Panc1 (cell line): Measurements from ENCODE around the gene ANKH. TPM values are rescaled to one million over a fixed set of nuclear protein-coding genes. Genes with fewer than 3 reads are reported as not detected.

Source experiments
- ATAC-seq: fragments of 200-7000 bp; cut with Tn5 transposase; 2 replicates; pipeline ENCODE4 v1.9.1; 2020; ENCODE audit warnings: mild to moderate bottlenecking, moderate library complexity
- BruUV-seq: library from RNA; stranded (reverse); fragments of 400-500 nt; replicated peaks from 2 replicates; lab custom pipeline; 2021; lab: Mats Ljungman, UMichigan
- CTCF ChIA-PET: fragments of 300-600 bp; sonication (Branson Sonifier 250); formaldehyde crosslinking; loops from one replicate; lab custom pipeline; 2022; ENCODE audit warnings: antibody characterized with exemption; lab: Charles Lee
- POLR2A ChIA-PET: fragments of 300-600 bp; sonication (Branson Sonifier 250); formaldehyde crosslinking; loops from one replicate; lab custom pipeline; 2022; ENCODE audit warnings: antibody characterized with exemption; lab: Charles Lee
- DNase-seq: peaks from one replicate; pipeline ENCODE4 v3.0.0-alpha.2; 2010; ENCODE audit warnings: low read depth, low spot score
- H3K27ac ChIP-seq: 2 replicates; pipeline ENCODE4 v1.5.1; 2011; ENCODE audit warnings: mild to moderate bottlenecking, low read length, inconsistent platforms
- H3K27me3 ChIP-seq: fragments of 200-500 bp; sonication (Bioruptor generic); 2 replicates; pipeline ENCODE4 v1.6.0; 2014; ENCODE audit warnings: low read length, inconsistent platforms; ENCODE audit not compliant: control insufficient read depth, insufficient read depth
- H3K36me3 ChIP-seq: fragments of 200-500 bp; sonication (Bioruptor generic); 2 replicates; pipeline ENCODE4 v1.5.1; 2014; ENCODE audit warnings: inconsistent platforms, mild to moderate bottlenecking, low read length, moderate library complexity; ENCODE audit not compliant: control insufficient read depth, insufficient read depth
- H3K4me1 ChIP-seq: 2 replicates; pipeline ENCODE4 v1.5.1; 2011; ENCODE audit warnings: inconsistent platforms, mild to moderate bottlenecking, low read length, moderate library complexity; ENCODE audit not compliant: control insufficient read depth, insufficient read depth
- H3K4me3 ChIP-seq, 2 experiments: 2 replicates each; pipeline ENCODE4 v1.5.1; 2011 to 2012; ENCODE audit warnings: low read depth in 2 of 2, low read length in 2 of 2, mild to moderate bottlenecking in 2 of 2, inconsistent platforms in 1 of 2, moderate library complexity in 1 of 2
- H3K9me3 ChIP-seq: fragments of 200-500 bp; sonication (Bioruptor generic); 2 replicates; pipeline ENCODE4 v1.5.1; 2014; ENCODE audit warnings: low read depth, mild to moderate bottlenecking, inconsistent platforms, low read length, moderate library complexity; ENCODE audit not compliant: control insufficient read depth, insufficient read depth
- CTCF ChIP-seq: fragments of 450-650 bp; IDR thresholded peaks from 2 replicates; pipeline ENCODE4 v1.5.1; 2017; ENCODE audit warnings: mild to moderate bottlenecking
- POLR2AphosphoS5 ChIP-seq: IDR thresholded peaks from 2 replicates; pipeline ENCODE4 v1.6.1; 2012; ENCODE audit warnings: mild to moderate bottlenecking, low read depth, low read length, moderate library complexity
- REST ChIP-seq, 2 experiments: IDR thresholded peaks; 2 replicates each; pipeline ENCODE4 v1.6.1; 2011 to 2012; ENCODE audit warnings: low read depth in 2 of 2, control low read depth in 1 of 2, low read length in 1 of 2, mild to moderate bottlenecking in 1 of 2, moderate library complexity in 1 of 2; ENCODE audit not compliant: insufficient read depth in 1 of 2
- SIN3A ChIP-seq: IDR thresholded peaks from 2 replicates; pipeline ENCODE4 v1.6.1; 2012; ENCODE audit warnings: low read depth, mild to moderate bottlenecking, low read length, moderate library complexity, borderline replicate concordance; ENCODE audit not compliant: insufficient read depth
- TCF7L2 ChIP-seq: IDR thresholded peaks from 2 replicates; pipeline ENCODE4 v1.6.1; 2011; ENCODE audit warnings: mild to moderate bottlenecking, low read depth, low read length, inconsistent platforms
- in situ Hi-C: cut with HindIII; loops from 2 replicates; pipeline ENCODE4 v1.10.0; 2016; ENCODE audit warnings: low sequenced_read_pairs, low pct_unique_long_range_greater_than_20kb
- intact Hi-C: fragments of 100-400 bp; cut with micrococcal nuclease; formaldehyde crosslinking; loops from one replicate; pipeline ENCODE4 v1.10.0; 2022; ENCODE audit not compliant: unreplicated experiment
- total RNA-seq: library from RNA; stranded (reverse); gene quantifications from one replicate; pipeline ENCODE4 v1.2.1, GENCODE V29; 2021; ENCODE audit not compliant: unreplicated experiment

Gene ANKH
- total RNA-seq, 1 experiment from 2014 or later: 11.2 TPM

GRCh38 chr5:14700478-14701436, 170.8 kb downstream of the ANKH start:
- intact Hi-C loops: no loop called here
- ChIA-PET CTCF (no interaction called here), POLR2A (interaction anchor here (0.5 kb wide), 1 partner anchor 95 kb away, joined by 4 read pairs; no protein-coding TSS in a partner anchor)
- Histone ChIP-seq H3K4me3 (no peak overlapping the region), H3K4me1 (no peaks in the 10 kb centered on the region), H3K27ac (no peak overlapping the region), H3K9me3 (no peaks in the 10 kb centered on the region), H3K27me3 (no peaks in the 10 kb centered on the region), H3K36me3 (peaks cover 6% of the 10 kb centered on the region; the same call in 1 of the 2 replicates)
- no TSS peak for BruUV-seq
- in situ Hi-C loops: no loop called here
- TF ChIP-seq REST (IDR thresholded peaks at IDR 0.05; ENCODE audit: insufficient read depth in 1 of 2, low read depth in 2 of 2, low read length in 1 of 2): no peak
- TF ChIP-seq POLR2AphosphoS5: no peak
- ATAC-seq (no peak), DNase-seq (no peak)

GRCh38 chr5:14699807-14700400, 171.7 kb downstream of the ANKH start:
- POLR2A ChIA-PET: no interaction called here
- Histone ChIP-seq H3K4me3 (no peak overlapping the region), H3K9me3 (no peaks in the 10 kb centered on the region), H3K27me3 (no peaks in the 10 kb centered on the region), H3K36me3 (peaks cover 6% of the 10 kb centered on the region; the same call in 1 of the 2 replicates), H3K27ac (no peak overlapping the region), H3K4me1 (no peaks in the 10 kb centered on the region)
- DNase-seq: no peak
- TF ChIP-seq TCF7L2: no peak
- no peak for TF ChIP-seq CTCF
- no peak for TF ChIP-seq REST (IDR thresholded peaks at IDR 0.05; ENCODE audit: insufficient read depth in 1 of 2, low read depth in 2 of 2, low read length in 1 of 2)
- TF ChIP-seq SIN3A: no peak
- no peak for TF ChIP-seq POLR2AphosphoS5
- intact Hi-C loops: no loop called here
- no TSS peak for BruUV-seq
- no peak for ATAC-seq
- in situ Hi-C loops: no loop called here
- CTCF ChIA-PET: no interaction called here
